Measurements from ENCODE around the gene SWSAP1.

DNA sequence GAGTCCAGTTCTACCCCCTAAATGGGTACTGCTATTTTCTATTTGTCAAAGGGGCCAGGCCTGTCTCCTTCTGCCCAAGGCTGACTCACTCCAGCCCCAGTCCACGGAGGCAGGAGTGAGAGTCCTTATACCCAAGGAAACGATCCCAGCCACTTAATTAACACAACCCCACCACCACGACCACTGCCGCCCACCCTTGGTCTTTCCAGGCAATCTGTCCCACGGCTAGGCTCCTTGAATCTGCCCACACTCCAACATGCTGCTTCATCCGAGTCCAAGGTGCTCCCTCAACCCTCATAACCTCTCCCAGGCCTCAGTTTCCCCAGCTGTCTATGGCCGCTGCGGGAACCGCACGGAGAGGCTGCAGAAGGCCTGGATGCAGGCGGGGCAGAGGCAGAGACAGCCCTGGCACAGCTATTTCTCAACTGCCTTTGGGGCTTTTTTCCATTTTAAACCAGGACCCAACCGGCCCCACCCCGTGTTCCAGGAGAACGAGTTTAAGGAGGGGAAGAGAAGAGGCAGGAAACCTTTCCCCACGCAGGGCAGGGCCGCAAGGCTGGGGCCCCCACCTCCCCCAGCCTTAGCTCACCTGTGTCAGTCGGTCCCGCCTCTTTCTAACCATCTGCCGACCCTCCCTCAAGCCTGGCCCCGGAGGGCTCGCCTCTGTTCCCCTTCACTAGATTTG is 35.8 kb upstream of the SWSAP1 start:
- TF ChIP-seq FOXM1 (IDR thresholded peaks at IDR 0.05; ENCODE audit: low read depth) = no peak
- TF ChIP-seq POLR2AphosphoS5 (IDR thresholded peaks at IDR 0.05; ENCODE audit: low read depth, low read length) = no peak
- TF ChIP-seq CTCF (IDR thresholded peaks at IDR 0.05) = no peak
- TF ChIP-seq SIN3A (IDR thresholded peaks at IDR 0.05; ENCODE audit: borderline replicate concordance, low read depth, low read length) = no peak
- TF ChIP-seq RAD21 (IDR thresholded peaks at IDR 0.05; ENCODE audit: low read length) = no peak
- TF ChIP-seq, protein P1, sequence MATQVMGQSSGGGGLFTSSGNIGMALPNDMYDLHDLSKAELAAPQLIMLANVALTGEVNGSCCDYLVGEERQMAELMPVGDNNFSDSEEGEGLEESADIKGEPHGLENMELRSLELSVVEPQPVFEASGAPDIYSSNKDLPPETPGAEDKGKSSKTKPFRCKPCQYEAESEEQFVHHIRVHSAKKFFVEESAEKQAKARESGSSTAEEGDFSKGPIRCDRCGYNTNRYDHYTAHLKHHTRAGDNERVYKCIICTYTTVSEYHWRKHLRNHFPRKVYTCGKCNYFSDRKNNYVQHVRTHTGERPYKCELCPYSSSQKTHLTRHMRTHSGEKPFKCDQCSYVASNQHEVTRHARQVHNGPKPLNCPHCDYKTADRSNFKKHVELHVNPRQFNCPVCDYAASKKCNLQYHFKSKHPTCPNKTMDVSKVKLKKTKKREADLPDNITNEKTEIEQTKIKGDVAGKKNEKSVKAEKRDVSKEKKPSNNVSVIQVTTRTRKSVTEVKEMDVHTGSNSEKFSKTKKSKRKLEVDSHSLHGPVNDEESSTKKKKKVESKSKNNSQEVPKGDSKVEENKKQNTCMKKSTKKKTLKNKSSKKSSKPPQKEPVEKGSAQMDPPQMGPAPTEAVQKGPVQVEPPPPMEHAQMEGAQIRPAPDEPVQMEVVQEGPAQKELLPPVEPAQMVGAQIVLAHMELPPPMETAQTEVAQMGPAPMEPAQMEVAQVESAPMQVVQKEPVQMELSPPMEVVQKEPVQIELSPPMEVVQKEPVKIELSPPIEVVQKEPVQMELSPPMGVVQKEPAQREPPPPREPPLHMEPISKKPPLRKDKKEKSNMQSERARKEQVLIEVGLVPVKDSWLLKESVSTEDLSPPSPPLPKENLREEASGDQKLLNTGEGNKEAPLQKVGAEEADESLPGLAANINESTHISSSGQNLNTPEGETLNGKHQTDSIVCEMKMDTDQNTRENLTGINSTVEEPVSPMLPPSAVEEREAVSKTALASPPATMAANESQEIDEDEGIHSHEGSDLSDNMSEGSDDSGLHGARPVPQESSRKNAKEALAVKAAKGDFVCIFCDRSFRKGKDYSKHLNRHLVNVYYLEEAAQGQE (IDR thresholded peaks at IDR 0.05; ENCODE audit: low read depth, low read length) = no peak
- TF ChIP-seq FOXJ3 (CRISPR knock-in tag; IDR thresholded peaks at IDR 0.05) = no peak
- TF ChIP-seq JUND (IDR thresholded peaks at IDR 0.05) = no peak
- no peak for TF ChIP-seq RCOR1 (IDR thresholded peaks at IDR 0.05; ENCODE audit: low read length)
